DOHH2 (cell line): ENCODE data around the gene KMT2C.

ENCODE experiments used
- H3F3A ChIP-seq: fragments of 200-600 bp; sonication (generic), shearing (Covaris generic); 2 replicates; pipeline ENCODE4 v1.6.0; 2016; ENCODE audit warnings: antibody characterized with exemption, mild to moderate bottlenecking; ENCODE audit not compliant: control insufficient read depth, insufficient read depth
- H3K27ac ChIP-seq: fragments of 200-600 bp; sonication (generic); 2 replicates; pipeline ENCODE4 v1.5.1; 2014; ENCODE audit warnings: low read depth, mild to moderate bottlenecking, low read length, moderate library complexity
- H3K27me3 ChIP-seq: fragments of 200-600 bp; sonication (generic); 2 replicates; pipeline ENCODE4 v1.6.1; 2014; ENCODE audit warnings: mild to moderate bottlenecking, low read length, mixed read lengths; ENCODE audit not compliant: control insufficient read depth
- H3K36me3 ChIP-seq: fragments of 200-600 bp; sonication (generic); 2 replicates; pipeline ENCODE4 v1.6.1; 2014; ENCODE audit warnings: mild to moderate bottlenecking, low read length, moderate library complexity, mixed read lengths; ENCODE audit not compliant: control insufficient read depth
- H3K4me1 ChIP-seq: fragments of 200-600 bp; sonication (generic); 2 replicates; pipeline ENCODE4 v1.6.1; 2014; ENCODE audit warnings: mild to moderate bottlenecking, low read length, mixed read lengths; ENCODE audit not compliant: control insufficient read depth
- H3K4me2 ChIP-seq: fragments of 200-600 bp; sonication (generic); 2 replicates; pipeline ENCODE4 v1.6.0; 2014; ENCODE audit warnings: mild to moderate bottlenecking, low read length, moderate library complexity
- H3K4me3 ChIP-seq: fragments of 200-600 bp; sonication (generic); 2 replicates; pipeline ENCODE4 v1.5.1; 2014; ENCODE audit warnings: mild to moderate bottlenecking, low read length, mixed read lengths
- H3K79me2 ChIP-seq: fragments of 200-600 bp; sonication (generic); 2 replicates; pipeline ENCODE4 v1.6.1; 2014; ENCODE audit warnings: mild to moderate bottlenecking, low read length, mixed read lengths; ENCODE audit not compliant: control insufficient read depth
- H3K9me2 ChIP-seq: fragments of 200-600 bp; sonication (generic); replicated peaks from 2 replicates; pipeline ENCODE4 v1.6.1; 2014; ENCODE audit warnings: mild to moderate bottlenecking, low read length, mixed read lengths; ENCODE audit not compliant: control insufficient read depth
- H3K9me3 ChIP-seq: fragments of 200-600 bp; sonication (generic); 2 replicates; pipeline ENCODE4 v1.6.1; 2014; ENCODE audit warnings: antibody characterized with exemption, low read length, mixed read lengths; ENCODE audit not compliant: control insufficient read depth, insufficient read depth
- H4K20me1 ChIP-seq: fragments of 200-600 bp; sonication (generic); 2 replicates; pipeline ENCODE4 v1.6.0; 2014; ENCODE audit warnings: low read depth, mild to moderate bottlenecking, antibody characterized with exemption, low read length, moderate library complexity; ENCODE audit not compliant: control insufficient read depth, insufficient read depth
- CTCF ChIP-seq: fragments of 200-600 bp; sonication (generic); IDR thresholded peaks from one replicate; pipeline ENCODE4 v1.5.1; 2014; ENCODE audit warnings: antibody characterized with exemption, mild to moderate bottlenecking, low read depth, low read length; ENCODE audit not compliant: poor library complexity, severe bottlenecking
- EZH2phosphoT487 ChIP-seq: fragments of 200-600 bp; sonication (generic); IDR thresholded peaks from 2 replicates; pipeline ENCODE4 v1.6.1; 2017; ENCODE audit warnings: borderline replicate concordance, mild to moderate bottlenecking, antibody characterized with exemption, low read length, moderate library complexity, mixed read lengths

Gene KMT2C

GRCh38 chr7:152189061-152189460 is 246.7 kb downstream of the KMT2C start:
- Histone ChIP-seq H3K9me2 (no peaks in the 10 kb centered on the region), H3K27ac (no peak overlapping the region), H3K4me3 (no peak overlapping the region), H4K20me1 (no peaks in the 10 kb centered on the region), H3K36me3 (peaks cover 97% of the 10 kb centered on the region), H3K4me1 (no peaks in the 10 kb centered on the region), H3K4me2 (no peak overlapping the region), H3K79me2 (no peaks in the 10 kb centered on the region), H3K27me3 (no peaks in the 10 kb centered on the region), H3F3A (0 out of 2 replicates have a peak, but pooled peaks cover 3% of the 10 kb centered on the region), H3K9me3 (no peaks in the 10 kb centered on the region)
- no peak for TF ChIP-seq EZH2phosphoT487
- TF ChIP-seq CTCF, result no peak

- TF ChIP-seq CTCF (no peak), EZH2phosphoT487 (no peak)
- Histone ChIP-seq H3K9me3 (no peaks in the 10 kb centered on the region), H3K27ac (no peak overlapping the region), H3K4me2 (no peak overlapping the region), H3K27me3 (no peaks in the 10 kb centered on the region), H3K79me2 (no peaks in the 10 kb centered on the region), H3K9me2 (no peaks in the 10 kb centered on the region), H3K4me3 (no peak overlapping the region), H3F3A (0 out of 2 replicates have a peak, but pooled peaks cover 3% of the 10 kb centered on the region), H4K20me1 (no peaks in the 10 kb centered on the region; the same call in 1 of the 2 replicates), H3K36me3 (peaks cover 89% of the 10 kb centered on the region), H3K4me1 (no peaks in the 10 kb centered on the region)
These were observed 250.2 kb downstream of the KMT2C start for GRCh38 chr7:152185558-152185957.

GRCh38 chr7:152180587-152180986 is 255.2 kb downstream of the KMT2C start:
- Histone ChIP-seq H3K36me3 (peaks cover 84% of the 10 kb centered on the region), H3K4me2 (no peak overlapping the region), H3K27ac (no peak overlapping the region), H3F3A (no peaks in the 10 kb centered on the region), H4K20me1 (no peaks in the 10 kb centered on the region; the same call in 1 of the 2 replicates), H3K27me3 (no peaks in the 10 kb centered on the region), H3K9me3 (no peaks in the 10 kb centered on the region), H3K4me3 (no peak overlapping the region), H3K9me2 (no peaks in the 10 kb centered on the region), H3K4me1 (no peaks in the 10 kb centered on the region), H3K79me2 (peaks cover 3% of the 10 kb centered on the region; the same call in 1 of the 2 replicates)
- TF ChIP-seq EZH2phosphoT487, result no peak
- TF ChIP-seq CTCF, result no peak

- Histone ChIP-seq H3K4me1 (no peaks in the 10 kb centered on the region), H3K4me3 (no peak overlapping the region), H3K9me2 (no peaks in the 10 kb centered on the region), H3K27me3 (no peaks in the 10 kb centered on the region), H3F3A (no peaks in the 10 kb centered on the region), H3K4me2 (no peak overlapping the region), H3K36me3 (peaks cover 82% of the 10 kb centered on the region), H3K27ac (no peak overlapping the region), H3K79me2 (peaks cover 3% of the 10 kb centered on the region; the same call in 1 of the 2 replicates), H4K20me1 (no peaks in the 10 kb centered on the region; the same call in 1 of the 2 replicates), H3K9me3 (no peaks in the 10 kb centered on the region)
- no peak for TF ChIP-seq CTCF
- TF ChIP-seq EZH2phosphoT487, result no peak
These were observed 255.8 kb downstream of the KMT2C start for GRCh38 chr7:152180048-152180447.
